Measurements from ENCODE around the gene PPARA. TPM values are rescaled to one million over a fixed set of nuclear protein-coding genes. Genes with fewer than 3 reads are reported as not detected.

The PPARA gene
- total RNA-seq, 1 experiment from 2014 or later, result 7.7 TPM

- Histone ChIP-seq H3K4me1 (ENCODE audit: insufficient read depth, low read length) (no peaks in the 10 kb centered on the region), H3K27me3 (ENCODE audit: low read length) (no peaks in the 10 kb centered on the region), H3F3A (ENCODE audit: low read length, unreplicated experiment) (peaks cover 3% of the 10 kb centered on the region), H4K20me1 (ENCODE audit: low read length) (no peaks in the 10 kb centered on the region), H3K9ac (ENCODE audit: low read length) (no peak overlapping the region), H3K9me3 (ENCODE audit: low read length) (no peaks in the 10 kb centered on the region), H3K36me3 (ENCODE audit: low read depth, low read length) (no peaks in the 10 kb centered on the region), H3K4me2 (ENCODE audit: low read length) (no peak overlapping the region), H3K4me3 (ENCODE audit: low read length) (no peak overlapping the region), H3K9me2 (replicated peaks; ENCODE audit: low read length) (no peaks in the 10 kb centered on the region), H3K79me2 (ENCODE audit: low read length) (no peaks in the 10 kb centered on the region), H3K27ac (ENCODE audit: low read length) (no peak overlapping the region), H2AFZ (ENCODE audit: low read length) (no peak overlapping the region)
- DNase-seq, result no peak
- BruUV-seq (replicated peaks), result no TSS peak
- intact Hi-C loops (cut with micrococcal nuclease), result loop anchor here (2.0 kb wide), 1 partner anchor 111 kb away; no protein-coding TSS in a partner anchor
- TF ChIP-seq EZH2 (IDR thresholded peaks at IDR 0.05; ENCODE audit: low read length, unreplicated experiment) (no peak), CTCF (conservative IDR thresholded peaks at IDR 0.05; ENCODE audit: low read depth, low read length) (no peak), EZH2phosphoT487 (IDR thresholded peaks at IDR 0.05; ENCODE audit: borderline replicate concordance, low read length) (no peak)
- ChIA-PET POLR2A (ENCODE audit: unreplicated experiment) (interaction anchor here (0.6 to 0.8 kb wide), 2 partner anchors 111 to 1160 kb away, joined by 3 to 9 read pairs; no protein-coding TSS in a partner anchor), CTCF (interaction anchor here (0.8 to 1.0 kb wide), 3 partner anchors 104 to 111 kb away, joined by 4 to 8 read pairs (median 8); no protein-coding TSS in a partner anchor)
- no peak for ATAC-seq
These were observed 32.8 kb upstream of the PPARA start for GRCh38 chr22:46117206-46118199.

- CTCF ChIA-PET, result no interaction called here
- H2AFZ ChIP-seq (ENCODE audit: low read length), result no peak overlapping the region
These were observed 31.1 kb upstream of the PPARA start for GRCh38 chr22:46119093-46119728.

More at GRCh38 chr22:46119093-46119728, 31.1 kb upstream of the PPARA start:
- no TSS peak for BruUV-seq (replicated peaks)
- H3K27ac ChIP-seq (ENCODE audit: low read length), result no peak overlapping the region
- ATAC-seq, result no peak
- no peaks in the 10 kb centered on the region for H3K79me2 ChIP-seq (ENCODE audit: low read length)
- DNase-seq, result no peak
- no peaks in the 10 kb centered on the region for H3K9me3 ChIP-seq (ENCODE audit: low read length)
- intact Hi-C loops (cut with micrococcal nuclease), result no loop called here
- no peaks in the 10 kb centered on the region for H3K9me2 ChIP-seq (replicated peaks; ENCODE audit: low read length)
- POLR2A ChIA-PET (ENCODE audit: unreplicated experiment), result no interaction called here
- no peak overlapping the region for H3K4me2 ChIP-seq (ENCODE audit: low read length)
- H3K4me1 ChIP-seq (ENCODE audit: insufficient read depth, low read length), result no peaks in the 10 kb centered on the region
- no peak for TF ChIP-seq CTCF (conservative IDR thresholded peaks at IDR 0.05; ENCODE audit: low read depth, low read length)
- no peak for TF ChIP-seq EZH2 (IDR thresholded peaks at IDR 0.05; ENCODE audit: low read length, unreplicated experiment)
- TF ChIP-seq EZH2phosphoT487 (IDR thresholded peaks at IDR 0.05; ENCODE audit: borderline replicate concordance, low read length), result no peak
- no peaks in the 10 kb centered on the region for H3F3A ChIP-seq (ENCODE audit: low read length, unreplicated experiment)
- H3K27me3 ChIP-seq (ENCODE audit: low read length), result no peaks in the 10 kb centered on the region
- H3K9ac ChIP-seq (ENCODE audit: low read length), result no peak overlapping the region
- no peaks in the 10 kb centered on the region for H3K36me3 ChIP-seq (ENCODE audit: low read depth, low read length)
- H4K20me1 ChIP-seq (ENCODE audit: low read length), result no peaks in the 10 kb centered on the region
- H3K4me3 ChIP-seq (ENCODE audit: low read length), result no peak overlapping the region
